K562 (cell line): Measurements from ENCODE around the gene TPCN1. TPM values are rescaled to one million over a fixed set of nuclear protein-coding genes. Genes with fewer than 3 reads are reported as not detected.

ENCODE experiments used
- BCLAF1 ChIP-seq, 2 experiments: fragments of 450-650 bp in 1 of 2; IDR thresholded peaks; 2 replicates each; pipeline ENCODE4 v1.6.1; 2011 to 2017; ENCODE audit warnings: low read depth in 2 of 2, antibody characterized with exemption in 1 of 2, borderline replicate concordance in 1 of 2, low read length in 1 of 2, mild to moderate bottlenecking in 1 of 2, mixed read lengths in 1 of 2; ENCODE audit not compliant: control insufficient read depth in 1 of 2
- DPF2 ChIP-seq: fragments of 450-650 bp; IDR thresholded peaks from 2 replicates; pipeline ENCODE4 v1.6.1; 2016
- ETV6 ChIP-seq, 3 experiments: fragments of 150-350 bp in 1 of 3; sonication (generic) in 1 of 3; formaldehyde crosslinking in 1 of 3; IDR thresholded peaks; 2 replicates each; pipeline versions ENCODE4 v1.6.1 to v1.8.0; 2014 to 2022; ENCODE audit warnings: borderline replicate concordance in 2 of 3, low read depth in 2 of 3, antibody characterized with exemption in 1 of 3, low read length in 1 of 3, mild to moderate bottlenecking in 1 of 3, missing genetic modification reagents in 1 of 3
- GTF2E2 ChIP-seq: fragments of 200-800 bp; sonication (Bioruptor generic); IDR thresholded peaks from 2 replicates; pipeline ENCODE4 v1.6.1; 2016; ENCODE audit warnings: missing genetic modification characterization, missing compliant biosample characterization
- HDAC2 ChIP-seq: fragments of 450-650 bp; IDR thresholded peaks from 2 replicates; pipeline ENCODE4 v1.6.1; 2016; ENCODE audit warnings: mild to moderate bottlenecking
- MED1 ChIP-seq: sonication (generic); formaldehyde crosslinking; IDR thresholded peaks from 2 replicates; pipeline ENCODE4 v1.8.1; 2023; ENCODE audit warnings: missing genetic modification reagents, borderline replicate concordance
- MTA3 ChIP-seq: fragments of 450-650 bp; formaldehyde crosslinking; IDR thresholded peaks from 2 replicates; pipeline ENCODE4 v1.6.1; 2017; ENCODE audit warnings: mild to moderate bottlenecking, borderline replicate concordance
- NFIC ChIP-seq: fragments of 450-650 bp; IDR thresholded peaks from 2 replicates; pipeline ENCODE4 v1.6.1; 2017; ENCODE audit warnings: mild to moderate bottlenecking, inconsistent platforms
- NONO ChIP-seq, 2 experiments: fragments of 200-400 bp in 1 of 2; fragments of 450-650 bp in 1 of 2; formaldehyde crosslinking in 1 of 2; IDR thresholded peaks; 2 replicates each; pipeline ENCODE4 v1.6.1; 2017; ENCODE audit warnings: low read depth in 2 of 2, mild to moderate bottlenecking in 2 of 2, moderate library complexity in 2 of 2, low read length in 1 of 2
- SAFB2 ChIP-seq: fragments of 200-400 bp; formaldehyde crosslinking; IDR thresholded peaks from 2 replicates; pipeline ENCODE4 v1.6.1; 2018; ENCODE audit warnings: borderline replicate concordance, low read length, low read depth, moderate library complexity; ENCODE audit not compliant: severe bottlenecking
- TCF7L2 ChIP-seq: fragments of 150-350 bp; IDR thresholded peaks from 2 replicates; pipeline ENCODE4 v1.6.1; 2016; ENCODE audit warnings: low read depth, mild to moderate bottlenecking, low read length, moderate library complexity
- TOE1 ChIP-seq, 2 experiments: fragments of 450-650 bp in 1 of 2; sonication (generic) in 1 of 2; formaldehyde crosslinking in 1 of 2; IDR thresholded peaks; 2 replicates each; pipeline versions ENCODE4 v1.7.1 to v1.8.0; 2016 to 2022; ENCODE audit warnings: borderline replicate concordance in 2 of 2, mild to moderate bottlenecking in 2 of 2, antibody characterized with exemption in 1 of 2, inconsistent platforms in 1 of 2, low read depth in 1 of 2, missing genetic modification reagents in 1 of 2, moderate library complexity in 1 of 2
- ZBED1 ChIP-seq: IDR thresholded peaks from 2 replicates; pipeline ENCODE4 v1.6.1; 2014
- ZNF639 ChIP-seq, 2 experiments: fragments of 200-800 bp in 1 of 2; sonication (Bioruptor generic) in 1 of 2; sonication (generic) in 1 of 2; formaldehyde crosslinking in 1 of 2; IDR thresholded peaks in 1 of 2; conservative IDR thresholded peaks in 1 of 2; 2 replicates each; pipeline versions ENCODE4 v1.5.0 to v1.6.1; 2016 to 2020; ENCODE audit warnings: missing compliant biosample characterization in 1 of 2, missing genetic modification characterization in 1 of 2, missing genetic modification reagents in 1 of 2
- polyA plus RNA-seq, 8 experiments: library from polyadenylated mRNA; depleted of rRNA in 4 of 8; stranded (reverse) in 5 of 8; unstranded in 3 of 8; fragments of >200 nt; fragmentation: Nextera tagmentation in 2 of 8; fragmentation: Illumina TruSeq in 1 of 8; extraction: Ambion mirVana in 2 of 8; extraction: Trizol in 1 of 8; gene quantifications; 2 replicates each; pipeline versions ENCODE4 v1.2.1 to v1.2.3, GENCODE V29; 2011 to 2014; ENCODE audit warnings: inconsistent platforms in 1 of 8, missing spikeins in 1 of 8
- total RNA-seq, 7 experiments: library from RNA; depleted of rRNA in 6 of 7; stranded (reverse); fragments of >200 nt in 6 of 7; fragmentation: Illumina TruSeq in 2 of 7; extraction: Trizol in 2 of 7; gene quantifications; 2 replicates each; pipeline versions ENCODE4 v1.2.1 to v1.2.3, GENCODE V29; 2011 to 2021; ENCODE audit warnings: low replicate concordance in 1 of 7
- TF ChIP-seq, protein P1 (sequence below): sonication (generic); formaldehyde crosslinking; IDR thresholded peaks from 2 replicates; pipeline ENCODE4 v1.8.1; 2023; ENCODE audit warnings: mild to moderate bottlenecking, missing genetic modification reagents

Gene TPCN1
- total and polyA plus RNA-seq, 9 of the 15 experiments (the other 6 are each of a cell fraction or from before 2014, with no cell fraction given) = 0.80 to 23.8 (median 7.4) TPM

DNA sequence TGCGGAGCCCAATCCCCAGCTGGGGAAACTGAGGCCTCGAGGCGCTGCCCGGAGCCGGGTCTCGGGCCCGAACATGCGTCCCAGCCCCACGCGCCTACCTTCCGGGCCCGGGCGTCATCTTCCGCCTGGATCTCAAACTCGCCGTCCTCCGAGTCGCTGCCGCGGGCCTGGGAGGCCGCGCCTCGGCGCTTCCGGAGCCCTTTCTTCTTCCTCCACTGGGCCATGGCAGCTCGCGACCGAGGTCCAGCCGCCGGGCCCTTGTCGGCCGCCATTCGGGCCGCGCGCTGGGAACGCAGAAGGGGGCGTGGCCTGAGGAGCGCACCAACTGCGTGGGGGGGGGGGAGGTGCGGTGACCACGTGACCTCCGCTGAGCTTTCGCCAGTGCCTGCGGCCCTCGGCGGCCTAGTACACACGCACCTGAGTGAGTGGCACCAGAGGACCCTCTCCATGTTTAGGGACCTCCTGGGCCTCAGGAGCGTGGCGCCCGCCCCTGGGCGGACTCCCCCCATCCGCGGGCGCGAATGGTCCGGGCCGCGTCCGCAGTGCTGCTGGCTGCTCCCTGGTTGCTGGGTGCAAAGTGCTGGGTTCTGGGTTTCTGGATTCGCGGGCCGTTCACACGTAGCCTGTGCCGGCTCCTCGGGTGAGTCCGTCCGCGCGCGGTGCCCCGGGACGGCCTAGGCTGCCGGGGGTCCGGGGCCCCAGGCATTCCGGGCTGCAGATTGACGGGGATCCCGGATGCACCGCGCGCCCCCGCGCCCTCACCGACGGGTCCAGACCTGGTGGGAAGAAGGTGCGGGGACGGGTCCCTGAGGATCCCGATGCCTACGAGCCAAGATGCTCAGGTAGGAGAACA, 35.9 kb upstream of the TPCN1 start, which contains the start of the genes DDX54 and RITA1 (continued):
- TF ChIP-seq MTA3 = 0 out of 2 replicates have a peak, but pooled peaks have one; percentile 60
- TF ChIP-seq TCF7L2 = peak; percentile 89
- TF ChIP-seq SAFB2 = no peak
- peak; percentile 66 to 79; a peak in 2 of 4 replicates for TF ChIP-seq ZNF639 (CRISPR knock-in tag; conservative IDR thresholded peaks at IDR 0.05 in 1 of 2, IDR thresholded peaks at IDR 0.05 in 1 of 2)
- TF ChIP-seq ETV6 (IDR thresholded peaks at IDR 0.05; ENCODE audit: borderline replicate concordance in 1 of 2, low read depth in 2 of 2, low read length in 1 of 2) = no peak
- TF ChIP-seq ETV6 (CRISPR knock-in tag; IDR thresholded peaks at IDR 0.05; ENCODE audit: borderline replicate concordance) = 0 out of 2 replicates have a peak, but pooled peaks have one; percentile 68
- TF ChIP-seq NONO (IDR thresholded peaks at IDR 0.05; ENCODE audit: low read depth in 2 of 2, low read length in 1 of 2) = peak; percentile 89 to 100
- peak; percentile 95 for TF ChIP-seq GTF2E2
- TF ChIP-seq TOE1 (IDR thresholded peaks at IDR 0.05; ENCODE audit: borderline replicate concordance) = peak; percentile 99
- TF ChIP-seq TOE1 (CRISPR knock-in tag; IDR thresholded peaks at IDR 0.05; ENCODE audit: borderline replicate concordance, low read depth) = no peak
- peak; percentile 43; the same call in 1 of the 2 replicates for TF ChIP-seq DPF2
- peak in 1 of 2 experiments; percentile 95; a peak in 2 of 4 replicates for TF ChIP-seq BCLAF1 (IDR thresholded peaks at IDR 0.05; ENCODE audit: borderline replicate concordance in 1 of 2, control insufficient read depth in 1 of 2, low read depth in 2 of 2, low read length in 1 of 2)
- no peak for TF ChIP-seq MED1 (CRISPR knock-in tag)
- TF ChIP-seq, protein P1, sequence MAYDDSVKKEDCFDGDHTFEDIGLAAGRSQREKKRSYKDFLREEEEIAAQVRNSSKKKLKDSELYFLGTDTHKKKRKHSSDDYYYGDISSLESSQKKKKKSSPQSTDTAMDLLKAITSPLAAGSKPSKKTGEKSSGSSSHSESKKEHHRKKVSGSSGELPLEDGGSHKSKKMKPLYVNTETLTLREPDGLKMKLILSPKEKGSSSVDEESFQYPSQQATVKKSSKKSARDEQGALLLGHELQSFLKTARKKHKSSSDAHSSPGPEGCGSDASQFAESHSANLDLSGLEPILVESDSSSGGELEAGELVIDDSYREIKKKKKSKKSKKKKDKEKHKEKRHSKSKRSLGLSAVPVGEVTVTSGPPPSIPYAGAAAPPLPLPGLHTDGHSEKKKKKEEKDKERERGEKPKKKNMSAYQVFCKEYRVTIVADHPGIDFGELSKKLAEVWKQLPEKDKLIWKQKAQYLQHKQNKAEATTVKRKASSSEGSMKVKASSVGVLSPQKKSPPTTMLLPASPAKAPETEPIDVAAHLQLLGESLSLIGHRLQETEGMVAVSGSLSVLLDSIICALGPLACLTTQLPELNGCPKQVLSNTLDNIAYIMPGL (CRISPR knock-in tag) = peak; percentile 79; the same call in 1 of the 2 replicates
- TF ChIP-seq ZBED1 = no peak
- peak; percentile 54; the same call in 1 of the 2 replicates for TF ChIP-seq NFIC
- peak; percentile 40; the same call in 1 of the 2 replicates for TF ChIP-seq HDAC2
